Lung (tissue), 12 donors: ENCODE results near the gene C3. TPM values are rescaled to one million over a fixed set of nuclear protein-coding genes. Genes with fewer than 3 reads are reported as not detected.

ENCODE experiments used
- ATAC-seq: fragments of 200-7000 bp; cut with Tn5 transposase; one replicate; pipeline ENCODE4 v1.9.1; 2020; ENCODE audit warnings: moderate number of reproducible peaks; ENCODE audit not compliant: insufficient read depth, low FRiP score
- DNase-seq, 3 donors: peaks; one replicate each; pipeline ENCODE4 v3.0.0-alpha.2; 2013 to 2017
- H3K27ac ChIP-seq, 2 donors: one replicate each; pipeline ENCODE4 v1.5.1; 2013; ENCODE audit warnings: mild to moderate bottlenecking in 2 of 2, moderate library complexity in 2 of 2, control low read depth in 1 of 2, inconsistent platforms in 1 of 2, low read depth in 1 of 2, low read length in 1 of 2
- H3K27me3 ChIP-seq, 3 donors: one replicate each; pipeline ENCODE4 v1.5.1; 2013; ENCODE audit warnings: low read length in 2 of 3; ENCODE audit not compliant: control insufficient read depth in 3 of 3, insufficient read depth in 3 of 3
- H3K36me3 ChIP-seq, 4 donors: one replicate each; pipeline ENCODE4 v1.5.1; 2013; ENCODE audit warnings: low read length in 4 of 4, mild to moderate bottlenecking in 1 of 4, moderate library complexity in 1 of 4; ENCODE audit not compliant: control insufficient read depth in 4 of 4, insufficient read depth in 4 of 4
- H3K4me1 ChIP-seq, 5 donors: one replicate each; pipeline ENCODE4 v1.5.1; 2013; ENCODE audit warnings: low read length in 5 of 5, mild to moderate bottlenecking in 2 of 5, moderate library complexity in 1 of 5; ENCODE audit not compliant: control insufficient read depth in 5 of 5, insufficient read depth in 5 of 5
- H3K4me3 ChIP-seq: one replicate; pipeline ENCODE4 v1.5.1; 2013; ENCODE audit warnings: mild to moderate bottlenecking, control low read depth, moderate library complexity
- H3K9ac ChIP-seq, 2 donors: one replicate each; pipeline ENCODE4 v1.5.1; 2013; ENCODE audit warnings: low read length in 2 of 2, control low read depth in 1 of 2; ENCODE audit not compliant: insufficient read depth in 1 of 2
- H3K9me3 ChIP-seq, 4 donors: one replicate each; pipeline ENCODE4 v1.5.1; 2013; ENCODE audit warnings: low read length in 3 of 4, mild to moderate bottlenecking in 1 of 4, moderate library complexity in 1 of 4; ENCODE audit not compliant: control insufficient read depth in 4 of 4, insufficient read depth in 3 of 4
- whole genome bisulfite sequencing, 2 donors: extraction: QIAGEN DNeasy Blood & Tissue Kit; methylation state at CpG; one replicate each; pipeline ENCODE4 v1.1.7; 2013; 5-methylcytosine and 5-hydroxymethylcytosine counted together
- polyA plus RNA-seq, 2 donors: library from polyadenylated mRNA; stranded (reverse); fragments of 200-250 nt; gene quantifications; one replicate each; pipeline ENCODE4 v1.2.1, GENCODE V29; 2013
- total RNA-seq, 2 donors: library from RNA; depleted of rRNA in 1 of 2; stranded (reverse); fragments of >200 nt in 1 of 2; gene quantifications; one replicate each; pipeline ENCODE4 v1.2.1, GENCODE V29; 2014 to 2021
- TF ChIP-seq, protein P1 (sequence below): IDR thresholded peaks from 2 replicates; pipeline ENCODE4 v1.5.1; 2012; ENCODE audit warnings: mild to moderate bottlenecking; ENCODE audit errors: control extremely low read depth, extremely low read depth
- donor health status: control.
- donor health status: control.
- donor health status: Bipolar disorder and iron deficiency.
- donor health status: healthy.
- donor health status: DM: yes; HTN: yes; CAD: no.

Gene C3
- total and polyA plus RNA-seq, 4 donors, result 613 to 1,612 (median 1,252) TPM

DNA sequence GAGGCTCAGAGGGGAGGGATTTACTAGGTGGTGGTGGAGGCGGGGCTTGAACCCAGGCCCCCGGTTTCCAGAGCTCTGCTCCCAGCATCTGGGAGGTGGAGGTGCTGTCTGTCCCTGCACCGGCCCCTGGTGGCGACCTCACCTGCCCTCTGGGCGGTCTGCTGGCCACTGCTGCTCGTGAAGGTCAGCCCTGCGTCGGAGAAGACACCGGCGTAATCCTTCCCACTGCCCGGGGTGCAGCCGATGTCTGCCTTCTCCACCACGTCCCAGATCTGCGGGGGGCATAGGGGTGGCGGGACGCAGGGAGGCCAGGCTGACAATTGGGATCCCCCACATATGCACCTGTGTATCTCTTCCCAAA lies 12.8 kb downstream of the C3 start:
- no peaks in the 10 kb centered on the region for H3K4me1 ChIP-seq
- no peak overlapping the region for H3K9ac ChIP-seq
- ATAC-seq (no peak), DNase-seq (no peak)
- WGBS, 2 donors, result 77 to 80% methylated on average over 16 of the region's 16 CpGs
- TF ChIP-seq, protein P1, sequence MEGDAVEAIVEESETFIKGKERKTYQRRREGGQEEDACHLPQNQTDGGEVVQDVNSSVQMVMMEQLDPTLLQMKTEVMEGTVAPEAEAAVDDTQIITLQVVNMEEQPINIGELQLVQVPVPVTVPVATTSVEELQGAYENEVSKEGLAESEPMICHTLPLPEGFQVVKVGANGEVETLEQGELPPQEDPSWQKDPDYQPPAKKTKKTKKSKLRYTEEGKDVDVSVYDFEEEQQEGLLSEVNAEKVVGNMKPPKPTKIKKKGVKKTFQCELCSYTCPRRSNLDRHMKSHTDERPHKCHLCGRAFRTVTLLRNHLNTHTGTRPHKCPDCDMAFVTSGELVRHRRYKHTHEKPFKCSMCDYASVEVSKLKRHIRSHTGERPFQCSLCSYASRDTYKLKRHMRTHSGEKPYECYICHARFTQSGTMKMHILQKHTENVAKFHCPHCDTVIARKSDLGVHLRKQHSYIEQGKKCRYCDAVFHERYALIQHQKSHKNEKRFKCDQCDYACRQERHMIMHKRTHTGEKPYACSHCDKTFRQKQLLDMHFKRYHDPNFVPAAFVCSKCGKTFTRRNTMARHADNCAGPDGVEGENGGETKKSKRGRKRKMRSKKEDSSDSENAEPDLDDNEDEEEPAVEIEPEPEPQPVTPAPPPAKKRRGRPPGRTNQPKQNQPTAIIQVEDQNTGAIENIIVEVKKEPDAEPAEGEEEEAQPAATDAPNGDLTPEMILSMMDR, result no peak
- peaks cover 0 to 8% (median 0%) of the 10 kb centered on the region in 4 donors for H3K36me3 ChIP-seq
- no peak overlapping the region for H3K27ac ChIP-seq
- H3K9me3 ChIP-seq, result no peaks in the 10 kb centered on the region
- peaks cover 0 to 29% (median 16%) of the 10 kb centered on the region in 3 donors for H3K27me3 ChIP-seq
- no peak overlapping the region for H3K4me3 ChIP-seq

DNA sequence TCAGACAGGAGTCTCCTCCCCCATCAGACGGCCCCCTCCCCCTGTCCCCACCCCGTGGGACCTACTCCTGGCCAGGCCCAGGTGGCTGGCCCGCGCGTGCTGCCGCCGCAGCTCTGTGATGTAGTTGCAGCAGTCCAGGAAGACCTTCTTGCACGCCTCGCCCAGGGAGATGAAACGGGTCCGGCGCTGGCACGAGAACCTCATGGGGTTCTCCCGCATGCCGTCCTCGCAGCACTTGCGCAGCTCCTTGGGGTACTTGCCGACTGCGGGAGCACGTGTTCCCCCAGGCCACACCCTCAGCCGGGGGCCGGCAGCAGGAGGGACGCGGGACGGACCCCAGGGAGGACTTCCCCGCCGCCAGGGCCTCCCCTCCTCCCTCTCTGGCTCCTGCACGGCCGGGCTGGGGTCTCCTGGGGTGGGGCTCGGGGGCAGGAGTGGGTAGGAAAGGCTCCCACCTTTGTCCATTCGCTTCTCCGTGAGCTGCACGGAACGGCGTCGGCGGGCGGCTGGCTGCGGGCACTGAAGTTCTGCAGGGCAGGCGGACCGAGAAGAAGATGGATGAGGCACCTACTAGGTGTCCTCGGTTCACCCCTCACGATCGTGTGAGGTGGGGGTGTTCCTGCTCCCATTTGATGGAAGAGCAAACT lies 13.3 kb downstream of the C3 start:
- TF ChIP-seq, protein P1, result no peak
- H3K4me1 ChIP-seq, result no peaks in the 10 kb centered on the region
- DNase-seq (no peak), ATAC-seq (no peak)
- H3K9me3 ChIP-seq, result no peaks in the 10 kb centered on the region
- H3K4me3 ChIP-seq, result no peak overlapping the region
- H3K9ac ChIP-seq, result no peak overlapping the region
- WGBS, 2 donors, result 89 to 91% methylated on average over 44 of the region's 44 CpGs
- H3K27ac ChIP-seq, result no peak overlapping the region
- peaks cover 0 to 29% (median 16%) of the 10 kb centered on the region in 3 donors for H3K27me3 ChIP-seq
- H3K36me3 ChIP-seq, result peaks cover 0 to 5% (median 0%) of the 10 kb centered on the region in 4 donors

GRCh38 chr19:6706633-6706958 lies 13.9 kb downstream of the C3 start:
- no peaks in the 10 kb centered on the region for H3K9me3 ChIP-seq
- no peak overlapping the region for H3K27ac ChIP-seq
- no peak overlapping the region for H3K9ac ChIP-seq
- TF ChIP-seq, protein P1, result no peak
- ATAC-seq (no peak), DNase-seq (no peak)
- peaks cover 0 to 26% (median 14%) of the 10 kb centered on the region in 3 donors for H3K27me3 ChIP-seq
- 65 to 86% methylated on average over 3 of the region's 3 CpGs for WGBS, 2 donors
- H3K4me1 ChIP-seq, result no peaks in the 10 kb centered on the region
- no peak overlapping the region for H3K4me3 ChIP-seq
- H3K36me3 ChIP-seq, result peaks cover 0 to 9% (median 0%) of the 10 kb centered on the region in 4 donors
